ENCODE data around the gene MRPL53.
"Not testable (repeated sequence)": the region's sequence is repeated elsewhere in the genome, so short reads cannot be mapped to it uniquely, and the experiment has no call there.

MRPL53 gene

DNA sequence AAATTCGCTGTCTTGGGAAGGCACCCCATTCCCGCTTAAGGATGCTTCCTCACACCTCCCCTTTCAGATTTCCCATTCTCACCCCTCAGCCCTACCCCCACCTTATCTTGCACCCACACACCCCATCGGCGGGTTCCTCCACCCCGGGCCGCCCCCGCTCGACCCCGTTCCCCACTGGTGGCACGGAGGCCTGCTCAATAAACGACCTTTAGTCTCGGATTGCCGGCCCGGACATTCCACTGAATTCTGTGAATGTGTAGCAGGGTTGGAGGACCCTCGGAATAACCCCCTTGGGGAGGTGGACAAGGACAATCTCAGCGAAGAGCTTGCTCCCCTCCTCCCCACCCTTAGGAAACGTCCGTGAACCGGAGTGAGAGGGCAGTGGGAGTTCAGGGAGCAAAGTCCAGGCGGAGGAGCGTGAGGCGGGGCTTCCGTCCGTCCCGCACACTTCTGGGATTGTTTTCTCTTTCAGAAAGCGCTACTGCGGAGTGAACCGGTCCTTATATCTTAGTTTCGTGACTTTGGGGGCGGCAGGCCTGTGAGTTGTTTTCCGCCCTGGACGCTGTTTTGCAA, 29.8 kb upstream of the MRPL53 start:
- DNase-seq: no peak

DNA sequence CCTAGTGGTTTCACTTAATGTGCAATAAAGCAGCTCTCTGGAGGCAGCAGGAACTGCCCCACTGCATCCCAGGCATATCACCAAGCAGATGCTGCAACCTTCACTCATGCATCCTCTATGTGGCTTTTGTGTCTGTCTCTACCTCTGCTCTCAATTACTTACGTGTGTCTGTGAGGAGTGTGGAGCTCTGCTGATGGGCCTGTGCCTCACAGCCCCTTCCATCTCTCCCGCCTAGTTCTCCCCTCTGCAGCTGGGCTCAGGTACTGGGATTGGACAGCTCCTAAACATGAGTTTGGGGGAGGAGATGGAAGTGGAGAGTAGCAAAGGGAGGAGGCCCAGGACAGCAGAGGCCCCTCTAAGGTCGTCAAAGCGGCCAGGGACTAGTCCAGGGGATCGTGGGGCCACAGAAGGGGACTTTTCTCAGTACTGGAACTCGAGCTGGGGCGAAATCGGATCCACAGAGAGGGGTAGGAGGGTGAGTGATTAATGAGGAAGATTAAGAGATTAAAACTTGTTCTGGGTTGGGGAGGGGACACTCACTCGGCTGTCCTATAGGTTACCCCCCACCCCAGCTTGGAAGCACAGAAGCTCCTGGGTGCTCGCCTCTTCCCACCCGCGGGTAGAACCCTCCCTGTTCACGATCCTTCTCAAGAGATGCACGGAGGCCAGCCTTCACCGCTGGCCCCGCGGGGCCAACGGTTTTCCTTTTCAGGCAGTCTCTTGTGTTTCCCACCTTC, 29.0 kb upstream of the MRPL53 start:
- no peak for DNase-seq

DNA sequence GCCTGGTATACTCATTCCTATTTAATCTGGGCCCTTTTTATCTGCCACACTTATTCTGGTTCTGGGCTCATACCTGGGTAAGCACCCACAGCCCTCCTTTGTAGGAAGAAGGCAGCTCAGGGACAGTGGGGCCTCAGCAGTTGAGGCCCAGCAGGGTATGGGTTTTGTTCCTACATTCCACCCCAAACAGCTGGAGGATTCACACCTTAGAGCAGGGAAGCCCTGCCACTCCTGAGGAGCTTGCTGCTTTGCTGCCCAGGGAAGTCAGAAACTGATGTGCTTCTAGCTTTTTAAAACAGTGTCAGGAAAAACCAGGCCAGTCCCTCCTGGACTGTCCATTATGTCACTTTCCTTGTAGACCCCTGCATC, 28.1 kb upstream of the MRPL53 start:
- no peak for DNase-seq

DNA sequence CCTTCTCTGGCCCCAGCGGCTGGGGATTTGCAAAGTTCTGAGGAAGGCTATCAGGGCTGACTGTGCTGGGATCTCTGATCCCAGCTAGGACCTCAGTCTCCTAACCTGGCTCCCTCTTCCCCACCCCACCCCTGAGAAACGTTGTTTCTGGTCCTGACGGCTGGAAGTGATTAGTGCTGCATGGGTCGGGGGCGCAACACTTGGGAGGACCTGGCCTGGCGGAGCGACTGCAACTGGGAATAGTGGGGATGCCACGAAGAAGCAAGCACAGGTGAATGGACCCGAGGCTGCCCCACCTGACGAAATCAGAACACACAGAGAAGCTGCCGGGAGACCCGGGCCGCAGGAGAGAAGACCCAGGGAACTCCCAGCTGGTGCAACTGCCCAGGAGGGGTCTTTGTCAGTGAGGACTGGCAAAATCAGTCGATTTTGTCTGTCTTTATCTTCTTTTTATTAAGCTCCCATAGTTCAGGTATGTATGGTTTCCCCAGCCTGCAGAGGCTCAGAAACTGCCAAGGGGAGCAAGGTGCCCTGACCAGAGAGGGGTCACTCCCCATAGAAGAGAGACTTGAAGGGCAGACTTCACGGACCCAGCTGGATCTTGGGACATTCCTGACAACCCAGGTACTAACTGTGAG, 27.6 kb upstream of the MRPL53 start:
- DNase-seq: no peak

DNA sequence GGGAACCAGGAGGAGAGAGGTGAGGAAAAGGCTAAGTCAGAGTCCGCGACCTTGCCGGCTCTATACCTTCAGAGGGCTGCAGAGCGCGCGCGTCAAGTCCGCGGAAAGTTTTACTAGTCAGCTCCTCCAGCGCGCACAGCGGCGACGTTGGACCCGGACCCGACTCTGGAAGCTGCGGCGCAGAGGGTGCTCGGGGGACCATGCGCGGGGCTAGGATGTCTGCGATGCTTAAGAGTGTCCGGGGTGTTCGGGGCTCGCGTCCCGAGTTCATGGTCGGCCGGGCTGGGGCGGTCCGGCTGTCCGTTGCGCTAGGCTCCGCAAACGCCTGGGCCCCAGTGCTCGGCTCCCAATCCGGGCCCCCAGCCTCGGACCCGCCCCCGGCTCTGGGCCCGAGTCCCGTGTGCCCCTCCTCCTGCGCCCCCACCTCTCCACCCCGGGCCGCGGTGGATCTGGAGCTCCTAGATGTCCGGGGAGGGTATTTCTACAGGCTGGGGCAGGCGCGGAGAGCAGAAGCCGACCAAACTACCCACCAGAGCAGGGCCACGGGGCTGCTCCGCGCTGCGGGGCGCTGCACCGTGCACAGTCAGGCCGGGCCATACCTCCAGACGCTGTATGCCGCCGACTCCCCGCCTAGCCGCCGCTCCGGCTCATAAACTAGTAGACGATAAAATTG, 26.9 kb upstream of the MRPL53 start, which contains the start of gene LBX2:
LBX2 (minus strand) TSS at position 337 of the 673 bp plus-strand sequence; CDS start at position 271, 66 bp downstream.
- no peak for DNase-seq

DNA sequence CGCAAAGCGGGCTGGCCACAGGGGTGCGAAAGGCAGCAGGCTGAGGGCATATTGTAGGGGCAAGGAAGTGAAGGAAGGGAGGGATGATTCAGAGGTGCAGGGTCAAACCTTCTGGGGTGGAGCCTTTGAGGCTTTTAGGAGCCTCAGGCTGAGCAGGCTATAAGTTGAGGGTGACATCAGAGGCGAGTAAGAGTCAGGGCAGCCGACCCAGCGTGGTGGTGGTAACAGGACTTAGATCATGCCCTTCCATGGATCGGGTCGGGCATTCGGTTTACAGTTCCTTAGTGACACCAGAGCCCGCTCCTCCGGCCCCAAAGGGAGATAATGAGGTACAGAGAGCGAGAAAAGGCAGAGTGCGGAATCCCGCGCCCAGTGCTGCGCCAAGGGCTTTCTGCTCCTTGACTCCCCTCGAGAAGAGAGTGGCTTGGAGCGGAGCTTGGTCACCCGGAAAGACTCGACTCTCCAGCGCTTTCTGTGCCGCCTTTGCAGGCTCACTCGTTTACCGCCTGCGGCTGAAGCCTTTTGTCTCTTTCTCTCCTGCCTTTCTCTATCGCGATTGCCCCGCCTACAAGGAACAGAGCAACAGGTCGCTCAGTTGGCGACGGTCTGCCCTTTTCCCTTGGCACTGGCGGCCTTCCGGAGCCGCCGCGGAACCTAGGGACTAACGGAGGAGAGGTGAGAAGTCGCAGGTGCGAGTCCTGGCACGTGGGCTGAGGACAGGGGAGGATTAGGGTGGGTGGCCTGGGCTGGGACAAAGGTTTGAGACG, 26.2 kb upstream of the MRPL53 start:
- no peak for DNase-seq

DNA sequence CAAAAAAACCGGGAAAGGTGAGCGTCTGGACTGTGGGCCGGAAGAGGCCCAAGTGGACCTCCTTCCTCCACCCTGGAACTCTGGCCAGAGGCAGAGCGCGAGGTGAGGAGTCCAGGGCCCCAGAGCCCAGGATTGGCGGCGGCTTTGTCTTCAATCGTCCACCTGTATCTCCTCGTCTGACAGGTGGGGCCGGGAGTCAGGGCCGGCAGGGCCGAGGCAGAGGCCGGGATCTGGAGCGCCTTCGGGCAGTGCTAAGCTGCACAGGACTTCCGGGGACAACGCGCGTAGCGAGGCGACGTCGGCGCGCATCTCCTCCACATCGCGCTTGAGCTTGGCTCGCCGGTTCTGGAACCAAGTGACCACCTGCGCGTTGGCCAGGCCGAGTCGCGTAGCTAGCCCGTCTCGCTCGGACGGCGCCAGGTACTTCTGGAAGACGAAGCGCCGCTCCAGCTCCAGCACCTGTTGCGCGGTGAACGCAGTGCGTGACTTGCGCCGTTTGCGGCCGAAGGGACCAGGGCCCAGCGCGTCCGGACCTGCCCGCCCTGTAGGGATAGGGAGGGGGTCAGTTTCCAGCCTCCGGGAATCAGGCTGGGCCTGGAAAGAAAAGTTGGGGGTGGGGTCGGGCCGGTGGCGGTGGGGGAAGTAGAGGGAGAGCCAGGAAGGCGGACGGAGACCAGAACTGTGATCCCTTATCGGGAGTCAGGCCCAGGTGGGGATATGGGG, 25.5 kb upstream of the MRPL53 start:
- DNase-seq: no peak

DNA sequence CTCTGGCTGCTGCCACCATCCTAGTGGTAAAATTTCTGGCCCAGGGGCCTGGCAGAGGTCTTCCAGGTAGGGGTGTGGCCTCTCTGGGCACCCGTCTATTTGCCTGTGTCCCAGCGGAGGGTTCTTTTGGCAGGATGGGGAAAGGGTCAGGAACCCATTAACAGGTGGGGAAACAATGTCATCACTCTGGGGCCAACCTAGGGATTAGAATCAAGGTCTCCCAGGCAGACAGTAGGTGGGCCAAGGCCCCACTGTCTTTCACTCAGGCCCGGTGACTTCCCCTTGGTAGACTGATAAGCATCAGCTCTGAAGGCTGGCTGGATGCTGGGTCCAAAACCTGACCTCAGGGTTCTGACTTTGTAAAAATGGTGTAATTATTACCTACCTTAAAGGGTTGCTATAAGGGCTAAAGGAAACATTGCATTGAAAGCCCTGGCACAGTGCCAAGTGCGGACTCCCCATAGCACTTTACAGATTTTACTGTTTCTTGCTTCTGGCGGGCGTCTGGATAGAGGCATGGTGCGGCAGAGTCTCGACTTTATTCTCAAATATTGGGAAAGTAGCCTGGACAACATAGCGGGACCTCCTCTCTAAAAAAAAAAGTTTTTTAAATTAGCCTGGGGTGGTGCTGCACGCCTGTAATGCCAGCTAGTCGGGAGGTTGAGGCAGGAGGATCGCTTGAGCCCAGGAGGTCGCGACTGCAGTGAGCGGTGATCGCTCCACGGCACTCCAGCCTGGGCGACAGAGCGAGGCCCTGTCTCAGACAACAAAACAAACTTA, 24.7 kb upstream of the MRPL53 start:
- no peak for DNase-seq

DNA sequence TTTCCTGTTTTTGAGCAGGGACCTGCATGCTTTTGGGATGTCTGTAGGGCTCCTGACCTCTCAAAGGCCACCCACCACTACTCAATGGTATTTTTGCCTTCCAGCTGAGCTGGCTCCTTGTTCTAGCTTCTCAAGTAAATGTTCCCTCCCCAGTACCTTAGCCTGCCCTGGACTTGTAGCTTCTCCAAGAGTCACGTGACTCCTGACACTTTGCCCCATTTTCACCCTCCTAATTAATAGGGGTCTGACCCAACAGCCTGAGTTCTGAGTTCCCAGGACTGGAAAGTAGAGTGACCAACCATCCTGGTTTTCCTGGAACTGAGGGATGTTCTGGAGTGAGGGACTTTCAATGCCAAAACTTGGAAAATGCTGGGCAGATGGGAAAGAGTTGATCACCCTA, 23.0 kb upstream of the MRPL53 start:
- no peak for DNase-seq

DNA sequence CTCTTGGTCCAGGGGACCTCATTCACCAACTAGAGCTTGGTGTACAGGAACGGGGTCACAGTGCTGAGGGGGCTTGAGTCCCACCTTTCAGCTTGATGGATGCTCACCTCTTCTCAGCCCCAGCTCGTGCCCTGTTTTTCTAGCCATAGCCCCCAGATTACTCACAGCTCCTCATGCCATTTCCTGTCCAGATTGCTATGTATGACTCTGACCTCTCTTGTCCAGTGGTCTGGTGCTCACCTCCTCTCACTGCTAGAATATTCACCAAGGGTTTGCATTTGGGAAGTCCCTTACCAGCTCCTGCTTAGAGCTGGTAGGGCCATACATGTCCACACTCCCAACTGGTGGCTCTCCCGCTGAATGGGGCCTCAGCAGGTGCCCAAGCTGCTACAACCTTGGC, 21.1 kb upstream of the MRPL53 start:
- no peak for DNase-seq

DNA sequence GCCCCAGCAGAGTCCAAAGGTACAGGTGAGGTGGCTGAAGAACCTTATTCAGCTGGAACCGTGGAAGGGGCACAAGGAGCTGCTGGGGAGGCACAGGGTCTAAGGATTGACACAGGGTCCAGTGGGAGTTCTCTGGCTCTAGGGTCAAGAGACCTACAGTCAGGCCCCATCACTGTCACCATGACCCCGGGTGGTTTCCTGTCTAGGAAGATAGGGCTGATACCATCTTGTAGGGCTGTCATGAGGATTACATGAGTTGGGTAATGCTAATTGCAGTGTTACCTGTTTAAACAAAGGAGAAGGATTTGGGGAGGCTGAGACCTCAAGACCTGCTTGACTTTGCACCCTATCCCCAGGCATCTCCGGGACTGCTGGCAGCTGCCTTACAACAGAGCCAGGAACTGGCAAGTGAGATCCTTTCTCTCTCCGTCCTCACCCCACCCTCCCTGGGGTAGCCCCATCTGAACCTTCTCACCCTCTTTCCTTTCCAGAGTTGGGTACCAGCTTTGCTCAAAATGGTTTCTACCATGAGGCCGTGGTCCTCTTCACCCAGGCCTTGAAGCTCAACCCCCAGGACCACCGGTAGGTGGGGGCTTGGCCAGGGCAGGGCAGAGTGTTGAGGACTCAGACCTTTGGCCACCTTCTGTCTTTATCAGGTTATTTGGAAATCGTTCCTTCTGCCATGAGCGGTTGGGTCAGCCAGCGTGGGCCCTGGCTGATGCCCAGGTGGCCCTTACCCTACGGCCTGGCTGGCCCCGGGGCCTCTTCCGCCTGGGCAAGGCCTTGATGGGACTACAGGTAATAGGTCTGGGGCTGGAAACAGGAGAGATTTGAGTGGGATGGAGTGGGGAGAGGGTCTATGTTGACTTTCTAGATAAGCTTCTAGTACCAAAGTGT, 19.4 kb upstream of the MRPL53 start:
- DNase-seq: no peak

DNA sequence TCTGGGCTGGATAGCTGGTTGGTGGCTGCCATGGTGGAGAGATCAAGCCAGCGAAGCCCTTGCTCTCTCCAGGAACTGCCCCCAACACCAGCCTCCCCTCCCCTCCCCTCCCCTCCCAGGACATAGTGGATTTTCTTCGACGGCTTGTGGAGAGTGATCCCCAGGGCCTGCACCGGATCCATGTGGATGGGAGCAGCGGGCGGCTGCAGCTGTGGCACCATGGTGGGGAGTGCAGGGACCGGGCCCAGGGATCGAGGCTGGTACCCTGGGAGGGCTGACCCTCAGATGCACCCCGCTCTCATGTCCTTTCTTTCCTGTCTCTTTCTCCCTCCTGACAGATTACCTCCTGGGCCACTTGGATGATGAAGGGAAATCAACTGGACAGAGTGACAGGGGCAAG, 17.4 kb upstream of the MRPL53 start:
- DNase-seq: no peak

DNA sequence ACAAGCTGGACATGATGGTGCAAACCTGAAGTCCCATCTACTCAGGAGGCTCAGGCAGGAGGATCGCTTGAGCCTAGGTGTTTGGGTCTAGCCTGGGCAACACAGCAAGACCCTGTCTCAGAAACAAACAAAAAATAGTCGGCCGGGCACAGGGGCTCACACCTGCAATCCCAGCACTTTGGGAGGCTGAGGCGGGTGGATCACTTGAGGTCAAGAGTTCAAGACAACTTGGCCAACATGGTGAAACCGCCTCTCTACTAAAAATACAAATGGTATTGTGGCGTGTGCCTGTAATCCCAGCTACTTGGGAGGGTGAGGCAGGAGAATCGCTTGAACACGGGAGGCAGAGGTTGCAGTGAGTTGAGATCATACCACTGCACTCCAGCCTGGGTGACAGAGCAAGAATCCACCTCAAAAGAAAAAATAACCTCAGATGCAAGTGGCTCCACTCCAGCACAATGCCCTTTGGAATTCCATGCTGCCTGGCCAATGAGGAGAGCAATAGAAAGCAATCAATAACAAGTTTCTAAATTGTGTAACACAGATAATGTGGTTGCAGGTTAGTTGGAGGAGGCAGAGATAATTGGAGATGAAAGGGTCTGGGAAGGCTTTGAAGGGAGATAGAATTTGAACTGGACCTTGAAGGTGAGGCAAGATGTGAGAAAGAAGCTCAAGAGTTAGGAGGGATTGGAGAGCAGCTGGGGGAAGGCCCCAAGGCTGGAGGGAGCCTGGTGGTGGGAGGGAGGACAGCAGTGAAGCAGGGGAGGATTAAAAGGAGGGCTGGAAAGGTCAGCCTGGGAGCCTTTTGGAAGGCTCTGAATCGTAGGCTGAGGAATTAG, 16.4 kb upstream of the MRPL53 start:
- no peak for DNase-seq

DNA sequence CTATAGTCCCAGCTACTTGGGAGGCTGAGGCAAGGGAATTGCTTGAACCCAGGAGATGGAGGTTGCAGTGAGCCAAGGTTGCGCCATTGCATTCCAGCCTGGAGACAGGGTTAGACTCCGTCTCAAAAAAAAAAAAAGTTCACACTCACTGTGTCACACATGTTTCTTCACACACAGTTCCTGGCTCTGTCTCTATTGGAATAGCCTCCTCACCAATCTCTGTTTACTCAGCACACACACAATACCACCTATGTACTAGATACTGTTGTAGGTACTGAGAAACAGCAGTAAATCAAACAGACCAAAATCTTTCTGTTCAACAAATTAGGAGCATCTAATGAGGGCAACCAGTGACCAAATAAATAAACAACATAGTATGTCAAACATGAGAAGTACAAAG, 13.7 kb upstream of the MRPL53 start:
- DNase-seq: no peak

DNA sequence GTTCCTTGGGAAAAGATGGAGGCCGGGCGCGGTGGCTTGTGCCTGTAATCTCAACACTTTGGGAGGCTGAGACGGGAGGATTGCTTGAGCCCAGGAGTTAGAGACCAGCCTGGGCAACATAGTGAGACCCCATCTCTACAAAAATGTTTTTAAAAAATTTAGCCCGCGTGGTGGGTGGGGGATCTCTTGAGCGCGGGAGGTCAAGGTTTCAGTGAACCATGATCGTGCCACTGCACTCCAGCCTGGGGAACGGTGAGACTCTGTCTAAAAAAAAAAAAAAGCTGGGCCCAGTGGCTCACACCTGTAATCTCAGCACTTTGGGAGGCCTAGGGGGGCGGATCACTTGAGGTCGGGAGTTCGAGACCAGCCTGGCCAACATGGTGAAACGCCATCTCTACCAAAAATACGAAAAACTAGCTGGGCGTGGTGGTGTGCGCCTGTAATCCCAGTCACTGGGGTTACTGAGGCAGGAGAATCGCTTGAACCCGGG, 11.2 kb upstream of the MRPL53 start:
- DNase-seq: not testable (repeated sequence)

DNA sequence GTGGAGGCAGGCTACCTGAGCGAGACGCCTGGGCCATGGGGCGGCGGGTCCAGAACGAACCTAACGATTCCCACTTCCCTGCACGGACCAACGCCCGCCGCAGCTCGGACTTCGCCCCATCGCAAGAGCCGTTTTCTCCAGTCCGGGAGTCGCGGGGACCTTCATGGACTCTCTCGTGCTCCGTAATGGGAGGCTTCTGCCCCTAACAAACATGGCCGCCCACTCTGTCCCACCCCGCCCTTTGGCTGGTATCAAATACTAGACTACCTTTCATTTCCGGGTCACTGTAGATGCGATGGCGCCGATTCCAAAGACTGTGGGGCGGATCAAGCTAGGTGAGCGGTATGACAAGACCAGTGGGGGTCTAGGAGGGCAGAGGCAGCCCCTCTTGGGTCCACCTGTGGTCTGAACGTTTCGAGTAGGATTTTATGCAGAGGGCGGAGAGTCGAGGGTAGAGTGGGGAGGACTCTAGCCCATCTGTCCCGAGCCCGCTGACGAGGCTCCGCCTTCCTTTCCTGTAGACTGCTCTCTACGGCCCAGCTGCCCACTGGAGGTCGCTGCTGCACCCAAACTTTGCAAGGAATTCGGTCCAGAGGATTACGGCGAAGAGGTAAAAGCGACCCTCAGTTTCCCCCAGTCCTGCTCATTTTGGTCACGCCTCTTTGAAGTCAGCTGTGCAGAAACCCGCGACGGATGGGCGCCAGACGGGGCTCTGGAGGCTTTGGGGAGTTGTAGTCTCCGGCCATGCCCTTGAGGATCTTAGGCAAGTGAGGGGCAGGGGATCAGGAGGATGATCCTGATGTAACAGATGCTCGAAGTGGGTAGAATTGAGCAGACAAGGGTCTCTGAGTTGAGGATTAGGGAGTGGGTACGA, 10.6 kb upstream of the MRPL53 start, which contains the start of the genes CCDC142 and TTC31:
CCDC142 (minus strand) TSS at position 198 of the 874 bp plus-strand sequence; CDS start at position 37, 161 bp downstream.
TTC31 (plus strand) TSS at position 281 of the 874 bp plus-strand sequence; CDS start at position 296, 15 bp downstream.
- peak; percentile 94 for DNase-seq

DNA sequence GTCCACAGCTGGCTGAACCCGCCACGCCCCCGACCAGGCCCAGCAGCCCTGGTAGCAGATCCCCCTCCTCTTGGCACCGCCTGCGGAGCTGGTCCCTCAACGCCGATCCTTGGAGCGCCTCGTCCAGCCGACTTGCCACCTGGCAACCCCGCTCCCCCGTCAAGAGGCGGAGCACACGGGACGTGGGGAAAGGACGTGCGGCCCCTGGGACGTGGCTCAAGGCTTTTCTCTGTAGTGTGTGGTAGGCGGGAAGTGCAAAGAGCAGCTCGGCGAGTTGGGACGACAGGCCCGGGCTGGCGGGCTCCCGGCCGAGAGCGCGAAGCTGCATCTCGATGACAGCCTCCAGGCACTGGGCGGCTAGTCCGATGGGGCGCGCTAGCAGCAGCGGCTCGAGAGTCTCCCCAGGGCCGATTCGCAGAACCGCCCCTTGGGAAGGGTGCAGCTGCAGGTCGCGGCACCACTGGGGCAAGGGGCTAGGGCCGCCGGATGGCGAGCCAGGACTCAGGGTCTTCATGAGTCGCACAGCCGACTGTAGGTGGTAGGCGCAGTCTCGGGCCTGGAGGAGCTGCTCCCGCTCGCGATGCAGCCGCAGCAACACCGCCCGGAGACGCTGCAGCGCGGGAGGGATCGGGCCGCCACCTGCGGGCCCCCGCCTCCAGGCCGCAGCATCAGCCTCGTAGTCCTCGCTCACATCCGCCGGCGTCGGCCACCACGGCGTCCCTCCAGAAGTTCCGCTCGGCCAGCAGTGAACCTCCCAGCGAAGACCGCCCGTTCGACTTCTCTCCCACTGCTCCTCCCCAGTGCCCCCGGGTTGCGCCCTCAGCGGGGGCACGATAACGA, 9.7 kb upstream of the MRPL53 start:
- no peak for DNase-seq
